Liver (tissue), 3 donors: ENCODE results near the gene HYOU1.

ENCODE experiments used
- CTCF ChIP-seq: fragments of 150-350 bp; IDR thresholded peaks from 2 replicates; pipeline ENCODE4 v1.5.1; 2017; ENCODE audit warnings: improper control_type of control experiment, low read depth, low read length; ENCODE audit not compliant: missing input control
- EGR1 ChIP-seq, 2 donors: IDR thresholded peaks; 2 replicates each; pipeline ENCODE4 v1.6.1; 2016 to 2018; ENCODE audit warnings: antibody characterized with exemption in 2 of 2, low read depth in 2 of 2
- GABPA ChIP-seq, 2 donors: IDR thresholded peaks in 1 of 2; conservative IDR thresholded peaks in 1 of 2; 2 replicates each; pipeline ENCODE4 v1.6.1; 2016; ENCODE audit warnings: antibody characterized with exemption in 2 of 2, mild to moderate bottlenecking in 1 of 2, moderate library complexity in 1 of 2
- HNF4A ChIP-seq, 2 donors: conservative IDR thresholded peaks; 2 replicates each; pipeline ENCODE4 v1.6.1; 2016; ENCODE audit warnings: antibody characterized with exemption in 2 of 2, mild to moderate bottlenecking in 2 of 2
- JUND ChIP-seq, 2 donors: IDR thresholded peaks; 2 replicates each; pipeline ENCODE4 v1.6.1; 2016; ENCODE audit warnings: antibody characterized with exemption in 2 of 2
- MAX ChIP-seq: IDR thresholded peaks from 2 replicates; pipeline ENCODE4 v1.6.1; 2016; ENCODE audit warnings: antibody characterized with exemption
- NR2F2 ChIP-seq: IDR thresholded peaks from 2 replicates; pipeline ENCODE4 v1.6.1; 2016; ENCODE audit warnings: antibody characterized with exemption
- RAD21 ChIP-seq, 2 donors: IDR thresholded peaks; 2 replicates each; pipeline ENCODE4 v1.6.1; 2016; ENCODE audit warnings: antibody characterized with exemption in 2 of 2, mild to moderate bottlenecking in 2 of 2
- REST ChIP-seq: IDR thresholded peaks from 2 replicates; pipeline ENCODE4 v1.6.1; 2016; ENCODE audit warnings: antibody characterized with exemption, mild to moderate bottlenecking
- RXRA ChIP-seq, 2 donors: IDR thresholded peaks; 2 replicates each; pipeline ENCODE4 v1.6.1; 2017 to 2018; ENCODE audit warnings: antibody characterized with exemption in 2 of 2, mild to moderate bottlenecking in 1 of 2
- SP1 ChIP-seq: IDR thresholded peaks from 2 replicates; pipeline ENCODE4 v1.6.1; 2018; ENCODE audit warnings: antibody characterized with exemption, mild to moderate bottlenecking
- TAF1 ChIP-seq: conservative IDR thresholded peaks from 2 replicates; pipeline ENCODE4 v1.6.1; 2016; ENCODE audit warnings: antibody characterized with exemption, mild to moderate bottlenecking
- YY1 ChIP-seq: IDR thresholded peaks from 2 replicates; pipeline ENCODE4 v1.6.1; 2016; ENCODE audit warnings: antibody characterized with exemption, mild to moderate bottlenecking
- ZBTB33 ChIP-seq: IDR thresholded peaks from 2 replicates; pipeline ENCODE4 v1.6.1; 2016; ENCODE audit warnings: antibody characterized with exemption
- donor health status: healthy.
- donor health status: healthy.

GRCh38 chr11:119025978-119026766 lies 30.8 kb downstream of the HYOU1 start:
- TF ChIP-seq REST (no peak), GABPA (IDR thresholded peaks at IDR 0.05 in 1 of 2, conservative IDR thresholded peaks at IDR 0.05 in 1 of 2) (peak in 1 of 2 donors; percentile 52), EGR1 (IDR thresholded peaks at IDR 0.05; ENCODE audit: low read depth in 2 of 2) (no peak), SP1 (peak; percentile 68), ZBTB33 (no peak), CTCF (no peak), RXRA (IDR thresholded peaks at IDR 0.05) (peak; percentile 54 to 81), JUND (IDR thresholded peaks at IDR 0.05) (peak in 1 of 2 donors; percentile 7), MAX (peak; percentile 74), YY1 (no peak), NR2F2 (no peak), RAD21 (IDR thresholded peaks at IDR 0.05) (no peak), TAF1 (no peak), HNF4A (conservative IDR thresholded peaks at IDR 0.05) (peak; percentile 75 to 85)
